Fibroblast of the aortic adventitia (primary cell): ENCODE data around the gene TDP1. TPM values are rescaled to one million over a fixed set of nuclear protein-coding genes. Genes with fewer than 3 reads are reported as not detected.
A peak's percentile ranks its signal among the peaks of the same experiment; 100 is the strongest.

Source experiments
- DNase-seq: peaks from one replicate; pipeline ENCODE4 v3.0.0-alpha.2; 2010; ENCODE audit warnings: low read depth
- H3K4me3 ChIP-seq: 2 replicates; pipeline ENCODE4 v1.5.1; 2011; ENCODE audit warnings: low read depth, mild to moderate bottlenecking, control low read depth, low read length, moderate library complexity
- CTCF ChIP-seq: IDR thresholded peaks from 2 replicates; pipeline ENCODE4 v1.5.1; 2011; ENCODE audit warnings: mild to moderate bottlenecking, low read length, control low read depth, inconsistent platforms; ENCODE audit not compliant: insufficient read depth
- total RNA-seq: library from RNA; depleted of rRNA; stranded (reverse); fragments of >200 nt; gene quantifications from 2 replicates; pipeline ENCODE4 v1.2.3, GENCODE V29; 2012; ENCODE audit warnings: low replicate concordance

The TDP1 gene
- total RNA-seq, 1 donor = 28.7 TPM

GRCh38 chr14:89955022-89955744 lies 544 bp upstream of the TDP1 start:
- H3K4me3 ChIP-seq = peak overlapping the region; percentile 82
- TF ChIP-seq CTCF = no peak

DNA sequence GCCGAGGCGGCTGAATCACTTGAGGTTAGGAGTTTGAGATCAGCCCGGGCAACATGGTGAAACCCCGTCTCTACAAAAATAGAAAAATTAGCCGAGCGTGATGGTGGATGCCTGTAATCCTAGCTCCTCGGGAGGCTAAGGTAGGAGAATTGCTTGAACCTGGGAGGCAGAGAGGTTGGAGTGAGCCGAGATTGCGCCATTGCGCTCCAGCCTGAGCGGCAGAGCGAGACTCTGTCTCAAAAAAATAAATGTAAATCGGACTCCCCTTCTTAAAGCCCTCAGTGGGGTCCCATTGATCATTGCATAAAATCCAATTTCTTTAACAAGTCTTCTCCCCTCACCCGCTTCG lies 908 bp downstream of the TDP1 start:
- no peak for DNase-seq
- no peak for TF ChIP-seq CTCF

More at GRCh38 chr14:89955022-89955744, 544 bp upstream of the TDP1 start:
- no peak for DNase-seq

GRCh38 chr14:89957376-89957775 lies 1.6 kb downstream of the TDP1 start:
- DNase-seq = no peak
- no peak overlapping the region for H3K4me3 ChIP-seq
- no peak for TF ChIP-seq CTCF

More for the DNA sequence above, 908 bp downstream of the TDP1 start:
- H3K4me3 ChIP-seq = peak overlapping the region; percentile 82

DNA sequence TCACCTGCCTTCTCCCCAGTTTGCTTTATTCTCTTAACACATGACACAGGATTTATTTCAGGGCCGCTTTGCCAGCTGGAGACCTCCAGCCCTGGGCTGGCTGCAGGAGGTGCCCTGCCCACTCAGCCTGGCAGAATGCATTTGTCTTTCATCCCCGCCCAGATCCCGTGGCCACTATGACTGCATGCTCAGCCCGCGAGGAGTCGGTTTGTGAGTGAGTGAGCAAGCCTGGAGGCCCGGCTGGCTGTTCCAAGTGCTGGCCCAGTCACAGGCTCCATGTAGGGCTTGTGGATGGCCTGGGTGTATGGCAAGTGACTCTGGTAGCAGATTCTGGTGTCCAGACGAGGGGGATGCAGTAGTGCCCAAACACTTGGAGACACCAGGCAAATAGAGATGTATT lies 2.1 kb downstream of the TDP1 start:
- TF ChIP-seq CTCF = no peak
- no peak for DNase-seq
- H3K4me3 ChIP-seq = no peak overlapping the region

DNA sequence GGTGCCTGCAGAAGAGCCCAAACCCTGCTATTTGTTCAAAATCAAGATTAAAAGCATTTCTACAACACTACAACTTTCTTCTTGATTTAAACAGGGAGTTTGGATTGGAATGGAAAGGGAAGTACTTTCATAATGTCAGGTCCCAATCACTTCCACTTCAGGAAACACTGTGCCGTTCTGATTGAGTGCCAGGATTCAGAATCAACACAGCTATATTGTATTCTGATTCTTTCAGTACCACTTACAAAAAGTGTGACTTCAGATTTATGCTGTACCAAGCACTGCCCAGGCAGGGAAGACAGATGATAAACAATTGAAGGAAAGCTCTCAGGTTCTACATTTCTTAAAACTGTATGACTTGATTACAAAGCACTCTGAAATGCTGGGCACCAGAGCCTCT lies 3.2 kb downstream of the TDP1 start:
- TF ChIP-seq CTCF = no peak
- H3K4me3 ChIP-seq = no peak overlapping the region
- DNase-seq = no peak

DNA sequence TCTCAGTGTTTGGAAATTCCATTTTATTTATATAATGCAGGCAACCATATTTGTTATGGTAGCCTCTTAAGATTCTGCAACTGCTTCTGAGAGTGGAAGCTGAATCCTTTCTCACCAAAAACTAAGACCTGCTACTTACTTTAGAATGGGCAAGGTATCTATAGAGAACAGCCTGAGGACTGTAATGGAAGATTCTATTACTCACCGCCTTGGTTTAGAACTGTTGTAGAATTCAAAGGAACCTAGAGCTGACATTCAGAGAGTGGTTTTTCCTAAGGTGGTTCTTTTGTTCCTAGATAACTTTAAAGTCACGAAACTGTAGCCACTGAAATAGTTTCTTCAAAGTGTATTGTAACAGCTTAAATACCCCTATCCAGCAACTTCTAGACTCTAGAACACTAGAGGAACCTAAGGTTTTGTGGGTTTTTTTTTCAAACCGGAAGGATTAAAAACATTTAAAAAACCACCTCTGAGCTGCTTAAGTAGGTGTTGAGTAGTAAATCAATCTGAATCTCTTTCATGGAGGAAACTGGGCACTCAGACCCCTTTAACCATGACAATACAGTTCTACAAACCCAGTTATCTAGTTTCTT lies 4.2 kb downstream of the TDP1 start:
- DNase-seq = no peak
- H3K4me3 ChIP-seq = no peak overlapping the region
- TF ChIP-seq CTCF = no peak
